ENCODE measurements around the gene SBK1.

- TF ChIP-seq BHLHE40 (IDR thresholded peaks at IDR 0.05; ENCODE audit: borderline replicate concordance in 1 of 2, low read depth in 2 of 2, low read length in 1 of 2), result no peak
- no peak for TF ChIP-seq YY1 (IDR thresholded peaks at IDR 0.05; ENCODE audit: low read depth, low read length)
- TF ChIP-seq, protein P1, sequence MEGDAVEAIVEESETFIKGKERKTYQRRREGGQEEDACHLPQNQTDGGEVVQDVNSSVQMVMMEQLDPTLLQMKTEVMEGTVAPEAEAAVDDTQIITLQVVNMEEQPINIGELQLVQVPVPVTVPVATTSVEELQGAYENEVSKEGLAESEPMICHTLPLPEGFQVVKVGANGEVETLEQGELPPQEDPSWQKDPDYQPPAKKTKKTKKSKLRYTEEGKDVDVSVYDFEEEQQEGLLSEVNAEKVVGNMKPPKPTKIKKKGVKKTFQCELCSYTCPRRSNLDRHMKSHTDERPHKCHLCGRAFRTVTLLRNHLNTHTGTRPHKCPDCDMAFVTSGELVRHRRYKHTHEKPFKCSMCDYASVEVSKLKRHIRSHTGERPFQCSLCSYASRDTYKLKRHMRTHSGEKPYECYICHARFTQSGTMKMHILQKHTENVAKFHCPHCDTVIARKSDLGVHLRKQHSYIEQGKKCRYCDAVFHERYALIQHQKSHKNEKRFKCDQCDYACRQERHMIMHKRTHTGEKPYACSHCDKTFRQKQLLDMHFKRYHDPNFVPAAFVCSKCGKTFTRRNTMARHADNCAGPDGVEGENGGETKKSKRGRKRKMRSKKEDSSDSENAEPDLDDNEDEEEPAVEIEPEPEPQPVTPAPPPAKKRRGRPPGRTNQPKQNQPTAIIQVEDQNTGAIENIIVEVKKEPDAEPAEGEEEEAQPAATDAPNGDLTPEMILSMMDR (IDR thresholded peaks at IDR 0.05 in 2 of 3, conservative IDR thresholded peaks at IDR 0.05 in 1 of 3; ENCODE audit: control insufficient read depth in 2 of 3, extremely low read depth in 1 of 3, insufficient read depth in 1 of 3, low read depth in 3 of 3, low read length in 3 of 3), result no peak
- TF ChIP-seq POLR2A (IDR thresholded peaks at IDR 0.05; ENCODE audit: low read depth, low read length), result no peak
Observed at GRCh38 chr16:28282045-28282444, 10.3 kb upstream of the SBK1 start.

All from GM12878 (cell line).